HCT116 (cell line): ENCODE data around the gene PLD2. TPM values are rescaled to one million over a fixed set of nuclear protein-coding genes. Genes with fewer than 3 reads are reported as not detected.

Experiments used
- ATAC-seq: fragments of 200-7000 bp; cut with Tn5 transposase; 2 replicates; pipeline ENCODE4 v1.9.1; 2020; ENCODE audit warnings: mild to moderate bottlenecking, moderate library complexity
- BruUV-seq: library from RNA; stranded (reverse); fragments of 400-500 nt; replicated peaks from 2 replicates; lab custom pipeline; 2021; lab: Mats Ljungman, UMichigan
- CTCF ChIA-PET: fragments of 300-600 bp; sonication (Branson Sonifier 250); formaldehyde crosslinking; loops from one replicate; lab custom pipeline; 2021; ENCODE audit warnings: antibody characterized with exemption; lab: Charles Lee
- POLR2A ChIA-PET: fragments of 300-600, 350-600 bp; sonication (Branson Sonifier 250); formaldehyde crosslinking; loops from one replicate; lab custom pipeline; 2021; ENCODE audit warnings: antibody characterized with exemption; lab: Charles Lee
- RAD21 ChIA-PET, 2 experiments: fragments of 300-600 bp; sonication (Branson Sonifier 250); formaldehyde crosslinking; loops; one replicate each; lab custom pipeline; 2023; ENCODE audit warnings: low total read pairs in 2 of 2; ENCODE audit not compliant: uncharacterized antibody in 2 of 2, unreplicated experiment in 2 of 2, low non-redundant PET in 1 of 2; lab: Charles Lee
- DNase-seq: peaks from one replicate; pipeline ENCODE4 v3.0.0-alpha.2; 2010; ENCODE audit warnings: low read depth, low spot score
- H2AFZ ChIP-seq: fragments of 200-600 bp; shearing (Covaris generic), sonication (generic); 2 replicates; pipeline ENCODE4 v1.6.1; 2017; ENCODE audit warnings: low read depth, mixed run types, mixed read lengths, antibody characterized with exemption, low read length; ENCODE audit not compliant: poor library complexity, severe bottlenecking
- H3K27ac ChIP-seq: 2 replicates; pipeline ENCODE4 v1.5.1; 2012; ENCODE audit warnings: low read depth, low read length
- H3K27me3 ChIP-seq: fragments of 200-600 bp; sonication (generic); 2 replicates; pipeline ENCODE4 v1.6.1; 2016; ENCODE audit warnings: mixed run types, low read length, mixed read lengths; ENCODE audit not compliant: insufficient read depth
- H3K36me3 ChIP-seq, 2 experiments: fragments of 200-500 bp in 1 of 2; fragments of 200-600 bp in 1 of 2; sonication (Bioruptor generic) in 1 of 2; sonication (generic) in 1 of 2; 2 replicates each; pipeline versions ENCODE4 v1.5.1 to v1.6.1; 2014 to 2016; ENCODE audit warnings: low read length in 2 of 2, inconsistent platforms in 1 of 2, mixed read lengths in 1 of 2, mixed run types in 1 of 2; ENCODE audit not compliant: insufficient read depth in 2 of 2, control insufficient read depth in 1 of 2
- H3K4me1 ChIP-seq, 2 experiments: fragments of 200-600 bp in 1 of 2; sonication (generic) in 1 of 2; 2 replicates each; pipeline versions ENCODE4 v1.5.1 to v1.6.1; 2012 to 2017; ENCODE audit warnings: low read length in 2 of 2, inconsistent platforms in 1 of 2, mild to moderate bottlenecking in 1 of 2, mixed read lengths in 1 of 2, mixed run types in 1 of 2, moderate library complexity in 1 of 2; ENCODE audit not compliant: insufficient read depth in 2 of 2, control insufficient read depth in 1 of 2
- H3K4me2 ChIP-seq: fragments of 200-600 bp; sonication (generic); 2 replicates; pipeline ENCODE4 v1.6.1; 2017; ENCODE audit warnings: mixed run types, low read length, mixed read lengths
- H3K4me3 ChIP-seq, 2 experiments: fragments of 200-600 bp in 1 of 2; sonication (generic) in 1 of 2; replicated peaks in 1 of 2; 2 replicates each; pipeline ENCODE4 v1.5.1; 2011 to 2016; ENCODE audit warnings: low read length in 2 of 2, control low read depth in 1 of 2, low read depth in 1 of 2, mild to moderate bottlenecking in 1 of 2, mixed read lengths in 1 of 2, mixed run types in 1 of 2
- H3K79me2 ChIP-seq: fragments of 200-600 bp; sonication (generic); 2 replicates; pipeline ENCODE4 v1.6.1; 2017; ENCODE audit warnings: mild to moderate bottlenecking, mixed run types, low read length, moderate library complexity, mixed read lengths; ENCODE audit not compliant: insufficient read depth
- H3K9ac ChIP-seq: fragments of 200-600 bp; sonication (generic); 2 replicates; pipeline ENCODE4 v1.6.1; 2016; ENCODE audit warnings: low read length, mixed read lengths
- H3K9me2 ChIP-seq: fragments of 200-600 bp; sonication (generic), shearing (Covaris generic); 2 replicates; pipeline ENCODE4 v1.6.1; 2017; ENCODE audit warnings: mixed run types, mild to moderate bottlenecking, moderate library complexity; ENCODE audit not compliant: insufficient read depth
- H3K9me3 ChIP-seq, 2 experiments: fragments of 200-500 bp in 1 of 2; fragments of 200-600 bp in 1 of 2; sonication (Bioruptor generic) in 1 of 2; sonication (generic) in 1 of 2; 2 replicates each; pipeline ENCODE4 v1.6.1; 2014 to 2017; ENCODE audit warnings: low read length in 2 of 2, mixed read lengths in 2 of 2, inconsistent platforms in 1 of 2, low read depth in 1 of 2, mild to moderate bottlenecking in 1 of 2, mixed run types in 1 of 2, moderate library complexity in 1 of 2; ENCODE audit not compliant: control insufficient read depth in 1 of 2, insufficient read depth in 1 of 2
- H4K20me1 ChIP-seq: fragments of 200-600 bp; sonication (generic), shearing (Covaris generic); 2 replicates; pipeline ENCODE4 v1.6.1; 2017; ENCODE audit warnings: mixed run types, mild to moderate bottlenecking, moderate library complexity; ENCODE audit not compliant: insufficient read depth
- CBX3 ChIP-seq: IDR thresholded peaks from 2 replicates; pipeline ENCODE4 v1.6.1; 2012; ENCODE audit warnings: low read depth
- CEBPB ChIP-seq: IDR thresholded peaks from 2 replicates; pipeline ENCODE4 v1.6.1; 2012; ENCODE audit warnings: low read depth
- EGR1 ChIP-seq: IDR thresholded peaks from 2 replicates; pipeline ENCODE4 v1.6.1; 2012; ENCODE audit warnings: low read depth
- ELF1 ChIP-seq: IDR thresholded peaks from 2 replicates; pipeline ENCODE4 v1.6.1; 2012; ENCODE audit warnings: low read depth, borderline replicate concordance
- EZH2 ChIP-seq: fragments of 200-600 bp; sonication (generic); IDR thresholded peaks from 2 replicates; pipeline ENCODE4 v1.6.1; 2017; ENCODE audit warnings: antibody characterized with exemption, mixed run types
- FOSL1 ChIP-seq: IDR thresholded peaks from 2 replicates; pipeline ENCODE4 v1.6.1; 2012; ENCODE audit warnings: low read depth
- JUND ChIP-seq: IDR thresholded peaks from 2 replicates; pipeline ENCODE4 v1.6.1; 2012
- POLR2A ChIP-seq: IDR thresholded peaks from 2 replicates; pipeline ENCODE4 v1.7.0; 2011; ENCODE audit warnings: borderline replicate concordance; ENCODE audit not compliant: insufficient read depth, insufficient read length; ENCODE audit errors: extremely low read depth
- RAD21 ChIP-seq: IDR thresholded peaks from 2 replicates; pipeline ENCODE4 v1.6.1; 2012; ENCODE audit warnings: low read depth, mild to moderate bottlenecking
- SIN3A ChIP-seq: IDR thresholded peaks from 2 replicates; pipeline ENCODE4 v1.6.1; 2012; ENCODE audit warnings: low read depth
- TCF7L2 ChIP-seq: IDR thresholded peaks from 2 replicates; pipeline ENCODE4 v1.7.0; 2011; ENCODE audit warnings: borderline replicate concordance, inconsistent platforms; ENCODE audit not compliant: insufficient read depth, insufficient read length; ENCODE audit errors: extremely low read depth
- ZFX ChIP-seq: fragments of 450-650 bp; IDR thresholded peaks from 2 replicates; pipeline ENCODE4 v1.6.1; 2017
- ZNF274 ChIP-seq: fragments of 200-500 bp; sonication (Bioruptor generic); IDR thresholded peaks from 2 replicates; pipeline ENCODE4 v1.6.1; 2014; ENCODE audit warnings: mild to moderate bottlenecking, low read depth, low read length, inconsistent platforms
- intact Hi-C: fragments of 100-400 bp; cut with micrococcal nuclease; formaldehyde crosslinking; loops from 2 replicates; pipeline ENCODE4 v1.10.0; 2022
- total RNA-seq: library from RNA; stranded (reverse); gene quantifications from one replicate; pipeline ENCODE4 v1.2.1, GENCODE V29; 2021; ENCODE audit not compliant: unreplicated experiment
- TF ChIP-seq, protein P1 (sequence below): IDR thresholded peaks from 2 replicates; pipeline ENCODE4 v1.6.1; 2012; ENCODE audit warnings: low read depth
- TF ChIP-seq, protein P2 (sequence below): IDR thresholded peaks from 2 replicates; pipeline ENCODE4 v1.6.1; 2012
- TF ChIP-seq, protein P3 (sequence below): IDR thresholded peaks from 2 replicates; pipeline ENCODE4 v1.6.1; 2012

PLD2 gene
- total RNA-seq, 1 experiment from 2014 or later, result 47.7 TPM

DNA sequence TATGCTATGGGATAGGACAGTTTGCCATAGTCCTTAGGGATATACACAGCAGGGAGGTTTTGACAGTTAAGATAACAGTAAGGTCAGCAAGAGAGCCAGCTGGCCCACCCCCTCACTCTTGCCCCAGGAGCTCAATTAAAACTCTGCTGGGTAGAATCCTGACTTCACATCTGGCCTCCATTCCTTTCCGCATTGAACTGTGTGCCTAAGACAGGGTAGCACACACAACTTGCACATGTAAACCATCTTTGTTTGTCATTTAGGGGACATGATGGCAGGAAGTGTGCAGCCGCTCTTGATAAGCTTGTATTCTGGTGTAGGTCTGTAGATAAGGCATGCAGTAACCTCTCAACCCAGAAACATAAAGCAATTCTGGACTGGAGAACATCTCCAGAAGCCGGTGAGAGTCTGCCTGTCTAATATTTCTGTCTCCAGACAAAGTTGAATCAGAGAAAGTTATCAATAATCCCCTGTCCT is 31.4 kb downstream of the PLD2 start:
- Histone ChIP-seq H3K4me1 (peaks cover 16 to 28% of the 10 kb centered on the region in 2 experiments), H3K9me2 (no peaks in the 10 kb centered on the region), H3K27ac (no peak overlapping the region), H3K4me2 (no peak overlapping the region), H3K9me3 (no peaks in the 10 kb centered on the region), H3K4me3 (no peak overlapping the region), H3K27me3 (no peaks in the 10 kb centered on the region), H3K36me3 (peaks cover 3 to 13% of the 10 kb centered on the region in 2 experiments; a peak in 1 of 4 replicates), H3K9ac (no peak overlapping the region), H3K79me2 (peaks cover 94% of the 10 kb centered on the region), H2AFZ (no peak overlapping the region), H4K20me1 (no peaks in the 10 kb centered on the region; the same call in 1 of the 2 replicates)
- intact Hi-C loops, result loop anchor here (10.0 kb wide), 1 partner anchor 46 kb away; no protein-coding TSS in a partner anchor
- RAD21 ChIA-PET, result no interaction called here
- DNase-seq, result no peak
- CTCF ChIA-PET, result no interaction called here
- TF ChIP-seq EZH2 (no peak), CEBPB (no peak), ZFX (no peak), RAD21 (no peak), POLR2A (no peak), SIN3A (no peak), JUND (no peak), TCF7L2 (no peak), FOSL1 (no peak), ELF1 (no peak), ZNF274 (no peak), EGR1 (no peak), CBX3 (no peak)
- TF ChIP-seq, protein P1, sequence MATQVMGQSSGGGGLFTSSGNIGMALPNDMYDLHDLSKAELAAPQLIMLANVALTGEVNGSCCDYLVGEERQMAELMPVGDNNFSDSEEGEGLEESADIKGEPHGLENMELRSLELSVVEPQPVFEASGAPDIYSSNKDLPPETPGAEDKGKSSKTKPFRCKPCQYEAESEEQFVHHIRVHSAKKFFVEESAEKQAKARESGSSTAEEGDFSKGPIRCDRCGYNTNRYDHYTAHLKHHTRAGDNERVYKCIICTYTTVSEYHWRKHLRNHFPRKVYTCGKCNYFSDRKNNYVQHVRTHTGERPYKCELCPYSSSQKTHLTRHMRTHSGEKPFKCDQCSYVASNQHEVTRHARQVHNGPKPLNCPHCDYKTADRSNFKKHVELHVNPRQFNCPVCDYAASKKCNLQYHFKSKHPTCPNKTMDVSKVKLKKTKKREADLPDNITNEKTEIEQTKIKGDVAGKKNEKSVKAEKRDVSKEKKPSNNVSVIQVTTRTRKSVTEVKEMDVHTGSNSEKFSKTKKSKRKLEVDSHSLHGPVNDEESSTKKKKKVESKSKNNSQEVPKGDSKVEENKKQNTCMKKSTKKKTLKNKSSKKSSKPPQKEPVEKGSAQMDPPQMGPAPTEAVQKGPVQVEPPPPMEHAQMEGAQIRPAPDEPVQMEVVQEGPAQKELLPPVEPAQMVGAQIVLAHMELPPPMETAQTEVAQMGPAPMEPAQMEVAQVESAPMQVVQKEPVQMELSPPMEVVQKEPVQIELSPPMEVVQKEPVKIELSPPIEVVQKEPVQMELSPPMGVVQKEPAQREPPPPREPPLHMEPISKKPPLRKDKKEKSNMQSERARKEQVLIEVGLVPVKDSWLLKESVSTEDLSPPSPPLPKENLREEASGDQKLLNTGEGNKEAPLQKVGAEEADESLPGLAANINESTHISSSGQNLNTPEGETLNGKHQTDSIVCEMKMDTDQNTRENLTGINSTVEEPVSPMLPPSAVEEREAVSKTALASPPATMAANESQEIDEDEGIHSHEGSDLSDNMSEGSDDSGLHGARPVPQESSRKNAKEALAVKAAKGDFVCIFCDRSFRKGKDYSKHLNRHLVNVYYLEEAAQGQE, result no peak
- TF ChIP-seq, protein P2, sequence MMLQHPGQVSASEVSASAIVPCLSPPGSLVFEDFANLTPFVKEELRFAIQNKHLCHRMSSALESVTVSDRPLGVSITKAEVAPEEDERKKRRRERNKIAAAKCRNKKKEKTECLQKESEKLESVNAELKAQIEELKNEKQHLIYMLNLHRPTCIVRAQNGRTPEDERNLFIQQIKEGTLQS, result no peak
- TF ChIP-seq, protein P3, sequence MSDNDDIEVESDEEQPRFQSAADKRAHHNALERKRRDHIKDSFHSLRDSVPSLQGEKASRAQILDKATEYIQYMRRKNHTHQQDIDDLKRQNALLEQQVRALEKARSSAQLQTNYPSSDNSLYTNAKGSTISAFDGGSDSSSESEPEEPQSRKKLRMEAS, result no peak
- POLR2A ChIA-PET, result interaction anchor here (1.6 kb wide), 1 partner anchor 19 kb away, joined by 3 read pairs; no protein-coding TSS in a partner anchor
- no TSS peak for BruUV-seq
- no peak for ATAC-seq
